Stomach (tissue), 9 donors: ENCODE measurements around the gene RGS6. TPM values are rescaled to one million over a fixed set of nuclear protein-coding genes. Genes with fewer than 3 reads are reported as not detected.

Source experiments
- DNase-seq, 2 donors: peaks; one replicate each; pipeline versions ENCODE4 v3.0.0 to v3.0.0-alpha.2; 2013 to 2019
- H3K27ac ChIP-seq, 5 donors: fragments of 200-600 bp in 4 of 5; sonication (generic) in 4 of 5; one replicate each; pipeline ENCODE4 v1.5.1; 2013 to 2019; ENCODE audit warnings: mild to moderate bottlenecking in 1 of 5, moderate library complexity in 1 of 5
- H3K27me3 ChIP-seq, 3 donors: fragments of 200-600 bp; sonication (generic); one replicate each; pipeline ENCODE4 v1.5.1; 2017 to 2019; ENCODE audit warnings: mixed run types in 1 of 3
- H3K36me3 ChIP-seq, 4 donors: fragments of 200-600 bp; sonication (generic); 1 replicate in 3 of 4; 2 replicates in 1 of 4; pipeline ENCODE4 v1.5.1; 2016 to 2019
- H3K4me1 ChIP-seq, 4 donors: fragments of 200-600 bp; sonication (generic); one replicate each; pipeline ENCODE4 v1.5.1; 2016 to 2019
- H3K4me3 ChIP-seq, 4 donors: fragments of 200-600 bp; sonication (generic) in 3 of 4; one replicate each; pipeline ENCODE4 v1.5.1; 2016 to 2019; ENCODE audit warnings: mild to moderate bottlenecking in 1 of 4
- H3K9me3 ChIP-seq, 4 donors: fragments of 200-600 bp; sonication (generic); one replicate each; pipeline ENCODE4 v1.5.1; 2016 to 2019
- EP300 ChIP-seq: sonication (generic); formaldehyde crosslinking; IDR thresholded peaks from one replicate; pipeline ENCODE4 v1.6.1; 2017; ENCODE audit warnings: antibody characterized with exemption
- POLR2A ChIP-seq, 4 donors: fragments of 450-650 bp; IDR thresholded peaks; one replicate each; pipeline ENCODE4 v1.6.1; 2016; ENCODE audit warnings: antibody characterized with exemption in 4 of 4, control low read depth in 2 of 4, mild to moderate bottlenecking in 1 of 4, moderate library complexity in 1 of 4
- POLR2AphosphoS5 ChIP-seq, 3 donors: sonication (generic); formaldehyde crosslinking; IDR thresholded peaks; one replicate each; pipeline ENCODE4 v1.6.1; 2016; ENCODE audit warnings: antibody characterized with exemption in 3 of 3
- WGBS, 5 donors: extraction: QIAGEN DNeasy Blood & Tissue Kit in 3 of 5; methylation state at CpG; one replicate each; pipeline versions ENCODE4 v1.1.5 to v1.1.7; 2013 to 2018; 5-methylcytosine and 5-hydroxymethylcytosine counted together
- intact Hi-C: fragments of 100-400 bp; cut with DNase I; formaldehyde crosslinking; loops from one replicate; pipeline ENCODE4 v1.15.1; 2023; ENCODE audit warnings: low total_unique reads
- polyA plus RNA-seq, 3 donors: library from polyadenylated mRNA; stranded (reverse); fragments of 200-250 nt; gene quantifications; one replicate each; pipeline ENCODE4 v1.2.3, GENCODE V29; 2013
- total RNA-seq, 5 donors: library from RNA; depleted of rRNA; stranded (reverse); fragments of >200 nt; gene quantifications; one replicate each; pipeline versions ENCODE4 v1.1.0 to v1.2.3, GENCODE V29; 2014 to 2016
- TF ChIP-seq, protein P1 (sequence below), 7 experiments: fragments of 450-650 bp in 4 of 7; fragments of 200-600 bp in 3 of 7; sonication (generic) in 3 of 7; IDR thresholded peaks; one replicate each; pipeline ENCODE4 v1.5.1; 2016 to 2019; ENCODE audit warnings: antibody characterized with exemption in 7 of 7, control low read depth in 2 of 7, mild to moderate bottlenecking in 1 of 7
- donor health status: healthy with polysubstance abuse.
- donor health status: Bipolar disorder and iron deficiency.
- donor health status: healthy.

The RGS6 gene
- total and polyA plus RNA-seq, 8 donors = 0.25 to 18.0 (median 0.92) TPM; not detected in 1

DNA sequence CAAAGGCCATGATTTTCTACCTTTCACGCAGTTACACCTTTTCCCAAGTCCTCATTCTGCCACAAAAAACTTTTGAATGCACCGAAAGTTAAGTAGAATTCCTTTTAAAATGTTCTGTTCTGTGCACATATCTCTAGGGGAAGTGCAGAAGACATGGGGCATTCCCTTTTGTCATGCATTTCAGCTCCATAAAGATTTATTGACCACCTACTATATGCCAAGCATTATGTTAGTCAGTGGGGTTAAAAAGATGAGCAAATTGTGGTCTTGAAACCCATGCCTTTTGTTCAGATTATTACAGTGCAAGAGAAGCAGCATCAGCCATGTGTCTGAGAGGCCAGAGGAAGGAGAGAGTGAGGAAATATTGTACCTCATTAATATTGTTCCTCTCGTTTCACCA is 338.5 kb downstream of the RGS6 start:
- TF ChIP-seq EP300 = no peak
- no peak for TF ChIP-seq POLR2AphosphoS5 (IDR thresholded peaks at IDR 0.05)
- no peak for TF ChIP-seq POLR2A (IDR thresholded peaks at IDR 0.05)
- TF ChIP-seq, protein P1, sequence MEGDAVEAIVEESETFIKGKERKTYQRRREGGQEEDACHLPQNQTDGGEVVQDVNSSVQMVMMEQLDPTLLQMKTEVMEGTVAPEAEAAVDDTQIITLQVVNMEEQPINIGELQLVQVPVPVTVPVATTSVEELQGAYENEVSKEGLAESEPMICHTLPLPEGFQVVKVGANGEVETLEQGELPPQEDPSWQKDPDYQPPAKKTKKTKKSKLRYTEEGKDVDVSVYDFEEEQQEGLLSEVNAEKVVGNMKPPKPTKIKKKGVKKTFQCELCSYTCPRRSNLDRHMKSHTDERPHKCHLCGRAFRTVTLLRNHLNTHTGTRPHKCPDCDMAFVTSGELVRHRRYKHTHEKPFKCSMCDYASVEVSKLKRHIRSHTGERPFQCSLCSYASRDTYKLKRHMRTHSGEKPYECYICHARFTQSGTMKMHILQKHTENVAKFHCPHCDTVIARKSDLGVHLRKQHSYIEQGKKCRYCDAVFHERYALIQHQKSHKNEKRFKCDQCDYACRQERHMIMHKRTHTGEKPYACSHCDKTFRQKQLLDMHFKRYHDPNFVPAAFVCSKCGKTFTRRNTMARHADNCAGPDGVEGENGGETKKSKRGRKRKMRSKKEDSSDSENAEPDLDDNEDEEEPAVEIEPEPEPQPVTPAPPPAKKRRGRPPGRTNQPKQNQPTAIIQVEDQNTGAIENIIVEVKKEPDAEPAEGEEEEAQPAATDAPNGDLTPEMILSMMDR (IDR thresholded peaks at IDR 0.05) = no peak
- Histone ChIP-seq H3K4me1 (no peaks in the 10 kb centered on the region), H3K27me3 (no peaks in the 10 kb centered on the region), H3K36me3 (no peaks in the 10 kb centered on the region), H3K9me3 (peaks cover 0 to 9% (median 2%) of the 10 kb centered on the region in 4 donors), H3K4me3 (no peak overlapping the region), H3K27ac (no peak overlapping the region)
- DNase-seq = no peak
- WGBS, 5 donors = 79 to 89% (median 85%) methylated on average over 3 of the region's 3 CpGs
- intact Hi-C loops = no loop called here

DNA sequence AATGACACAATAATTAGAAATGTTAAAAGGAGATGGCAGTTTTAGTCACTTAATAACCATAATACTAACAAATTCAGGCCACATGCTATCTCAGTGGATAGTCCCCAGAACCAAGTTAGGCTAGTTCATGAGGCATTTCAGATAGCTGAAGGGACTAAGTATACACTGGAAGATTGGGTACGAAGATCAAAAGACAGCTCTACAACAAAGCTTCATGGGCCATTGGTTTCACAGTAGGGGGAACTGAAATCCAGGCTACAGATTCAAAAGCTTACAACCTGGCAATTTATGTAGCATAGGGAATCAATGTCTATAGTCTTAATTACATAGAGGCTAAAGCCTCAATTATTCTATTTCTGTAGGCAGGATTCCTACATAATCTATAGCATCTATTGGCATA is 343.0 kb downstream of the RGS6 start:
- 53 to 84% (median 75%) methylated on average over 1 of the region's 1 CpG for WGBS, 5 donors
- no peak for DNase-seq
- no peaks in the 10 kb centered on the region for H3K4me1 ChIP-seq
- H3K9me3 ChIP-seq = peaks cover 0 to 9% (median 2%) of the 10 kb centered on the region in 4 donors
- intact Hi-C loops = no loop called here
- no peak overlapping the region for H3K4me3 ChIP-seq
- no peaks in the 10 kb centered on the region for H3K36me3 ChIP-seq
- no peak for TF ChIP-seq EP300
- TF ChIP-seq POLR2A (IDR thresholded peaks at IDR 0.05) = no peak
- H3K27me3 ChIP-seq = no peaks in the 10 kb centered on the region
- H3K27ac ChIP-seq = no peak overlapping the region

DNA sequence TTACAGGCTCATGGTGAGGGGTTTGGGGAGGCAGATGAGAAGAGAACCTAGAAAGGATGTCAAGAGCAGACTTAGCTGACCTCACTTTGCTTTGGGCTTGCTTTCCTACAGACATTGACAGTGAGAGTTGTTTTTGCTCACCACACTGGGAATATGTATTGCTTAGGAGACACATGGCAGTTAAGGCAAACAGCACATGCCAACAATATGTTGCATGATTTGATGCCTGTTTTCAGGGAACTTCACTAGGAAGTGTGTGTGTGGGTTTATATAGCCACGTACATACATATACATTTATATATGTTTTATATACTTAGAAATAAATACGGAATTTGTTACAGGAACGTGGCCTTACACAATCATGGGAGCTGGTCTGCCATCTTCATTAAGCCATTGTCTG is 346.1 kb downstream of the RGS6 start:
- Histone ChIP-seq H3K27ac (no peak overlapping the region), H3K4me1 (no peaks in the 10 kb centered on the region), H3K4me3 (no peak overlapping the region), H3K36me3 (no peaks in the 10 kb centered on the region), H3K27me3 (no peaks in the 10 kb centered on the region), H3K9me3 (peaks cover 0 to 9% (median 3%) of the 10 kb centered on the region in 4 donors)
- TF ChIP-seq POLR2AphosphoS5 (IDR thresholded peaks at IDR 0.05) = no peak
- TF ChIP-seq EP300 = no peak
- TF ChIP-seq, protein P1 (IDR thresholded peaks at IDR 0.05) = no peak
- TF ChIP-seq POLR2A (IDR thresholded peaks at IDR 0.05) = no peak
- WGBS, 5 donors = 89 to 95% (median 92%) methylated on average over 3 of the region's 3 CpGs
- intact Hi-C loops = no loop called here
- no peak for DNase-seq

DNA sequence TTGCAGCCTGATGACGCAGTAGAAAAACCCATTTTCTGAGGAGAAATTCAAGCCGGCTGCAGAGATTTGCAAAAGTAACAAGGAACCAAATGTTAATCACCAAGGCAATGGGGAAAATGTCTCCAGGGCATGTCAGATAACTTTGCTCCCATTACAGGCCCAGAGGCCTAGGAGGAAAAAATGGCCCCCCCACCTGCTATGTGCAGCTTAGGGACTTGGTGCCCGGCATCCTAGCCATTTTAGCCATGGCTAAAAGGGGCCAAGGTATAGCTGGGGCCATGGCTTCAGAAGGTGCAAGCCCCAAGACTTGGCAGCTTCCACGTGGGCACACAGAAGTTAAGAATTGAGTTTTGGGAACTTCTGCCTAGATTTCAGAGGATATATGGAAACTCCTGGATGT is 351.9 kb downstream of the RGS6 start:
- Histone ChIP-seq H3K4me1 (no peaks in the 10 kb centered on the region), H3K9me3 (peaks cover 0 to 46% (median 30%) of the 10 kb centered on the region in 4 donors), H3K4me3 (no peak overlapping the region), H3K27me3 (no peaks in the 10 kb centered on the region), H3K36me3 (no peaks in the 10 kb centered on the region), H3K27ac (no peak overlapping the region)
- intact Hi-C loops = no loop called here
- no peak for TF ChIP-seq POLR2AphosphoS5 (IDR thresholded peaks at IDR 0.05)
- no peak for TF ChIP-seq POLR2A (IDR thresholded peaks at IDR 0.05)
- TF ChIP-seq, protein P1 (IDR thresholded peaks at IDR 0.05) = no peak
- no peak for TF ChIP-seq EP300
- DNase-seq = no peak
- 81 to 88% (median 85%) methylated on average over 4 of the region's 4 CpGs for WGBS, 5 donors

DNA sequence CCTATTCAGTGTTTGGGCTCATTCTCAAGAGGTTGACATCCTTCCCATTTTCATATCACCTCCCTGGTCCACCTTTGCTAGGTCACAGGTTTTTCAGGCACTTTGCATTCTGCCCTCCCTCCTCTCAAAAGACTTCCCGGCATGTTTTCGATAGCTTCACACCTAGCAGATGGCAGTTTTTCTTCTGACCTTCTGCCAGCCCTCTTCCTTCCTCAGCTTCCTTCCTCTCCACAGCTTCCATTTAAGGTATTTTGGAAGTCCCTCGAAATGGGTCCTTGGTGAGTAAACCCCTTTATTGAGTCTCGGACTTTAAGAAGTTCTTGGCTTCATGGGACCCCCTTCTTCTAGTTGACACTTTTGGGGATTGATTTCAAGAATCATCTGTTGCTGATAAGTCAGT is 358.0 kb downstream of the RGS6 start:
- peaks cover 0 to 17% (median 8%) of the 10 kb centered on the region in 4 donors for H3K9me3 ChIP-seq
- no peak for DNase-seq
- TF ChIP-seq POLR2AphosphoS5 (IDR thresholded peaks at IDR 0.05) = no peak
- no peak for TF ChIP-seq EP300
- TF ChIP-seq, protein P1 (IDR thresholded peaks at IDR 0.05) = no peak
- no peak for TF ChIP-seq POLR2A (IDR thresholded peaks at IDR 0.05)
- H3K36me3 ChIP-seq = no peaks in the 10 kb centered on the region
- H3K4me1 ChIP-seq = no peaks in the 10 kb centered on the region
- no peaks in the 10 kb centered on the region for H3K27me3 ChIP-seq
- intact Hi-C loops = no loop called here
- no peak overlapping the region for H3K27ac ChIP-seq
- WGBS, 5 donors = 68 to 75% (median 70%) methylated on average over 4 of the region's 4 CpGs
- H3K4me3 ChIP-seq = no peak overlapping the region
